Caco-2 (cell line): ENCODE data around the gene SSUH2. TPM values are rescaled to one million over a fixed set of nuclear protein-coding genes. Genes with fewer than 3 reads are reported as not detected.
A peak's percentile ranks its signal among the peaks of the same experiment; 100 is the strongest.
"Not testable (repeated sequence)": the region's sequence is repeated elsewhere in the genome, so short reads cannot be mapped to it uniquely, and the experiment has no call there.

Experiments used
- BruUV-seq: library from RNA; stranded (reverse); fragments of 400-500 nt; replicated peaks from 2 replicates; lab custom pipeline; 2021; lab: Mats Ljungman, UMichigan
- CTCF ChIA-PET: fragments of 300-600 bp; sonication (Branson Sonifier 250); formaldehyde crosslinking; loops from one replicate; lab custom pipeline; 2022; ENCODE audit warnings: antibody characterized with exemption; lab: Charles Lee
- POLR2A ChIA-PET: fragments of 300-600 bp; sonication (Branson Sonifier 250); formaldehyde crosslinking; loops from one replicate; lab custom pipeline; 2022; ENCODE audit warnings: antibody characterized with exemption; lab: Charles Lee
- DNase-seq, 2 experiments: peaks; one replicate each; pipeline versions ENCODE4 v3.0.0 to v3.0.0-alpha.2; 2020 to 2022
- H3K27me3 ChIP-seq: replicated peaks from 2 replicates; pipeline ENCODE4 v1.6.0; 2011; ENCODE audit warnings: low read length; ENCODE audit not compliant: control insufficient read depth, insufficient read depth
- H3K36me3 ChIP-seq: 2 replicates; pipeline ENCODE4 v1.5.1; 2011; ENCODE audit warnings: low read length; ENCODE audit not compliant: control insufficient read depth, insufficient read depth
- H3K4me1 ChIP-seq: fragments of 250-450 bp; sonication (Bioruptor Pico); 2 replicates; pipeline ENCODE4 v1.5.1; 2020; ENCODE audit warnings: mild to moderate bottlenecking
- H3K4me3 ChIP-seq: 2 replicates; pipeline ENCODE4 v1.5.1; 2011; ENCODE audit warnings: low read depth, mild to moderate bottlenecking, control low read depth, low read length
- H3K9me3 ChIP-seq: fragments of 250-450 bp; sonication (Bioruptor Pico); 2 replicates; pipeline ENCODE4 v1.5.1; 2020; ENCODE audit warnings: mild to moderate bottlenecking, moderate library complexity
- H3K27ac Mint-ChIP-seq: one replicate; pipeline ENCODE4 v1.8.0; 2022; ENCODE audit warnings: mixed read lengths; ENCODE audit not compliant: unreplicated experiment
- H3K27me3 Mint-ChIP-seq: one replicate; pipeline ENCODE4 v1.8.0; 2022; ENCODE audit warnings: mixed read lengths; ENCODE audit not compliant: insufficient read depth, unreplicated experiment
- H3K36me3 Mint-ChIP-seq: one replicate; pipeline ENCODE4 v1.8.0; 2022; ENCODE audit warnings: mild to moderate bottlenecking, mixed read lengths; ENCODE audit not compliant: insufficient read depth, unreplicated experiment
- H3K4me1 Mint-ChIP-seq: one replicate; pipeline ENCODE4 v1.8.0; 2022; ENCODE audit warnings: low read depth, mixed read lengths; ENCODE audit not compliant: unreplicated experiment
- H3K4me3 Mint-ChIP-seq: one replicate; pipeline ENCODE4 v1.8.0; 2022; ENCODE audit warnings: mild to moderate bottlenecking, moderate library complexity, mixed read lengths; ENCODE audit not compliant: unreplicated experiment
- H3K9me3 Mint-ChIP-seq: one replicate; pipeline ENCODE4 v1.8.0; 2022; ENCODE audit warnings: mixed read lengths; ENCODE audit not compliant: unreplicated experiment
- intact Hi-C: fragments of 100-400 bp; cut with micrococcal nuclease; formaldehyde crosslinking; loops from one replicate; pipeline ENCODE4 v1.10.0; 2022; ENCODE audit not compliant: unreplicated experiment
- total RNA-seq: library from RNA; stranded (reverse); gene quantifications from 2 replicates; pipeline ENCODE4 v1.2.3, GENCODE V29; 2022
- TF ChIP-seq, protein P1 (sequence below), 2 experiments: fragments of 200-600 bp in 1 of 2; IDR thresholded peaks; 1 replicate in 1 of 2; 2 replicates in 1 of 2; pipeline versions ENCODE4 v1.5.1 to v1.8.0; 2011 to 2022; ENCODE audit warnings: antibody characterized with exemption in 1 of 2, control low read depth in 1 of 2, inconsistent platforms in 1 of 2, low read depth in 1 of 2, low read length in 1 of 2, mild to moderate bottlenecking in 1 of 2, moderate library complexity in 1 of 2; ENCODE audit not compliant: insufficient read depth in 1 of 2, severe bottlenecking in 1 of 2, unreplicated experiment in 1 of 2

SSUH2 gene
- total RNA-seq, 1 experiment from 2014 or later: 9.4 TPM

DNA sequence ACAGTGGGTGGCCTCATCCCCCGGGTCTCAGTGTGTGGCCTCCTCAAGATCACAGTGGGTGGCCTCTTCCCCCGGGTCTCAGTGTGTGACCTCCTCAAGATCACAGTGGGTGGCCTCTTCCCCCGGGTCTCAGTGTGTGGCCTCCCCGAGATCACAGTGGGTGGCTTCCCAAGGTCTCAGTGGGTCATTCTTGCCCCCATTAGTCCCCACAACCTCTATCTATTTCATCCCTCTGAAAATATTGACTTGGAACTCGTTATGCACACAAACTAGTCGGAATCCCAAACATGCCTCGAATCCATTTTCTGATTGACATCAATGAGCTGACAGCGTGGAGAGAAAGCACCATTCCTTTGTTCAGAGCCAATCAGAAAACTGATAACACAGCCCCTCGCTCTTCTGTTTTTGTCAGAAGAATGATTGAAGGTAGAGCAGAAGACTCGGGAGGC is 10.8 kb upstream of the SSUH2 start:
- ChIA-PET POLR2A (no interaction called here), CTCF (no interaction called here)
- H3K9me3 Mint-ChIP-seq: no peaks in the 10 kb centered on the region
- Histone ChIP-seq H3K27me3 (no peaks in the 10 kb centered on the region), H3K4me3 (no peak overlapping the region), H3K36me3 (no peaks in the 10 kb centered on the region), H3K9me3 (peaks cover 6% of the 10 kb centered on the region; the same call in 1 of the 2 replicates), H3K4me1 (peaks cover 69% of the 10 kb centered on the region)
- H3K36me3 Mint-ChIP-seq: peaks cover 8% of the 10 kb centered on the region
- TF ChIP-seq, protein P1, sequence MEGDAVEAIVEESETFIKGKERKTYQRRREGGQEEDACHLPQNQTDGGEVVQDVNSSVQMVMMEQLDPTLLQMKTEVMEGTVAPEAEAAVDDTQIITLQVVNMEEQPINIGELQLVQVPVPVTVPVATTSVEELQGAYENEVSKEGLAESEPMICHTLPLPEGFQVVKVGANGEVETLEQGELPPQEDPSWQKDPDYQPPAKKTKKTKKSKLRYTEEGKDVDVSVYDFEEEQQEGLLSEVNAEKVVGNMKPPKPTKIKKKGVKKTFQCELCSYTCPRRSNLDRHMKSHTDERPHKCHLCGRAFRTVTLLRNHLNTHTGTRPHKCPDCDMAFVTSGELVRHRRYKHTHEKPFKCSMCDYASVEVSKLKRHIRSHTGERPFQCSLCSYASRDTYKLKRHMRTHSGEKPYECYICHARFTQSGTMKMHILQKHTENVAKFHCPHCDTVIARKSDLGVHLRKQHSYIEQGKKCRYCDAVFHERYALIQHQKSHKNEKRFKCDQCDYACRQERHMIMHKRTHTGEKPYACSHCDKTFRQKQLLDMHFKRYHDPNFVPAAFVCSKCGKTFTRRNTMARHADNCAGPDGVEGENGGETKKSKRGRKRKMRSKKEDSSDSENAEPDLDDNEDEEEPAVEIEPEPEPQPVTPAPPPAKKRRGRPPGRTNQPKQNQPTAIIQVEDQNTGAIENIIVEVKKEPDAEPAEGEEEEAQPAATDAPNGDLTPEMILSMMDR (IDR thresholded peaks at IDR 0.05; ENCODE audit: insufficient read depth in 1 of 2, low read depth in 1 of 2, low read length in 1 of 2, severe bottlenecking in 1 of 2, unreplicated experiment in 1 of 2): no peak
- no peaks in the 10 kb centered on the region for H3K27me3 Mint-ChIP-seq
- H3K4me1 Mint-ChIP-seq: peaks cover 37% of the 10 kb centered on the region
- BruUV-seq: no TSS peak
- peak overlapping the region; percentile 89 for H3K27ac Mint-ChIP-seq
- peak overlapping the region; percentile 37 for H3K4me3 Mint-ChIP-seq
- intact Hi-C loops: loop anchor here (1.0 to 5.0 kb wide), 2 partner anchors 168 to 211 kb away; no protein-coding TSS in a partner anchor
- peak; percentile 70 to 76 for DNase-seq

DNA sequence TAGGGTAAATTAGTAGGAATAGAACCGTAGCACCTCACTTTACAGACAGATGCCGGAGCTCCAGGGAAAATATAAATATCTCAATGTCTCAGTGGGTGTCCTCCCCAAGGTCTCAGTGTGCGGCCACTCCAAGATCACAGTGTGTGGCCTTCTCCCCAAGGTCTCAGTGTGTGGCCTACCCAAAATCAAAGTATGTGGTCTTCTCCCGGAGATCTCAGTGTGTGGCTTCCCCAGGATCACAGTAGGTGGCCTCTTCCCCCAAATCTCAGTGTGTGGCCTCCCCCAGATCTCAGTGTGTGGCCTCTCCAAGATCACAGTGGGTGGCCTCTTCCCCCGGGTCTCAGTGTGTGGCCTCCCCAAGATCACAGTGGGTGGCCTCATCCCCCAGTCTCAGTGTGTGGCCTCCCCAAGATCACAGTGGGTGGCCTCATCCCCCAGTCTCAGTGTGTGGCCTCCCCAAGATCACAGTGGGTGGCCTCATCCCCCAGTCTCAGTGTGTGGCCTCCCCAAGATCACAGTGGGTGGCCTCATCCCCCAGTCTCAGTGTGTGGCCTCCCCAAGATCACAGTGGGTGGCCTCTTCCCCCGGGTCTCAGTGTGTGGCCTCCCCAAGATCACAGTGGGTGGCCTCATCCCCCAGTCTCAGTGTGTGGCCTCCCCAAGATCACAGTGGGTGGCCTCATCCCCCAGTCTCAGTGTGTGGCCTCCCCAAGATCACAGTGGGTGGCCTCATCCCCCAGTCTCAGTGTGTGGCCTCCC is 10.2 kb upstream of the SSUH2 start:
- H3K4me3 Mint-ChIP-seq, H3K9me3 Mint-ChIP-seq, H3K4me3 ChIP-seq, CTCF ChIA-PET, DNase-seq, H3K36me3 ChIP-seq, BruUV-seq, H3K27me3 ChIP-seq, H3K27me3 Mint-ChIP-seq, H3K36me3 Mint-ChIP-seq, H3K9me3 ChIP-seq, POLR2A ChIA-PET: not testable (repeated sequence)
- intact Hi-C loops: loop anchor here (1.0 to 5.0 kb wide), 2 partner anchors 167 to 210 kb away; no protein-coding TSS in a partner anchor
- Mint-ChIP-seq H3K4me1 (peaks cover 37% of the 10 kb centered on the region), H3K27ac (peak overlapping the region; percentile 89)
- peaks cover 66% of the 10 kb centered on the region for H3K4me1 ChIP-seq

DNA sequence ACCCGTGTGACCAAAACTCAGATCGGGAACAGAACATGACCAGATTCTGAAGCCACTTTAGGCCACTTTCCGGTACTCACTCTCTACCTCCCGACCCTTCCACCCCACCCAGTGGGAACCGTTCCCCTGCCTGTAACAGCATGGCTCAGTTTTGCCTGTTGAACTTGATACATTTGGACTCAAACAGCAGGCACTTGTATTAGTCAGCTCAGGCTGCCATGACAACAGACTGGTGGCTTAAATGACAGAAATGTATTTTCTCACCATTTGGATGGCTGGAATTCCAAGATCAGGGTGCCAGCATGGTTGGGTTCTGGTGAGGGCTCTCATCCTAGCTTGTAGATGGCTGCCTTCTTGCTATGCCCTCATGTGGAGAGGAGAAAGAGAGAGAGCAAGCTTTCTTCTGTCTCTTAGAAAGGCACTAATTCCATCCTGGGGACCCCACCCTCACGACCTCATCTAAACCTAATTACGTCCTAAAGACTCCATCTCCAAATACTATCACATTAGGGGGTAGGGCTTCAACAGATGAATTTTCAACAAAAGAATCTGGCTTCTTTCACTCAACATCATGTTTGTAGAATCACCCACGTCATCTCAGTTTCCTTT is 9.3 kb upstream of the SSUH2 start:
- ChIA-PET CTCF (no interaction called here), POLR2A (no interaction called here)
- no peaks in the 10 kb centered on the region for H3K9me3 Mint-ChIP-seq
- TF ChIP-seq, protein P1 (IDR thresholded peaks at IDR 0.05; ENCODE audit: insufficient read depth in 1 of 2, low read depth in 1 of 2, low read length in 1 of 2, severe bottlenecking in 1 of 2, unreplicated experiment in 1 of 2): no peak
- intact Hi-C loops: no loop called here
- H3K4me1 Mint-ChIP-seq: peaks cover 37% of the 10 kb centered on the region
- H3K27me3 Mint-ChIP-seq: no peaks in the 10 kb centered on the region
- Histone ChIP-seq H3K9me3 (peaks cover 6% of the 10 kb centered on the region; the same call in 1 of the 2 replicates), H3K4me3 (no peak overlapping the region), H3K4me1 (peaks cover 57% of the 10 kb centered on the region), H3K27me3 (no peaks in the 10 kb centered on the region), H3K36me3 (no peaks in the 10 kb centered on the region)
- DNase-seq: no peak
- peaks cover 8% of the 10 kb centered on the region for H3K36me3 Mint-ChIP-seq
- H3K27ac Mint-ChIP-seq: no peak overlapping the region
- no TSS peak for BruUV-seq
- no peak overlapping the region for H3K4me3 Mint-ChIP-seq
